SU-DHL-6 (cell line): ENCODE results near the gene PIK3C2G.

Source experiments
- H2AFZ ChIP-seq: fragments of 200-600 bp; sonication (generic); 2 replicates; pipeline ENCODE4 v1.6.1; 2014; ENCODE audit warnings: low read depth, mild to moderate bottlenecking, moderate library complexity, mixed read lengths, antibody characterized with exemption, low read length; ENCODE audit not compliant: severe bottlenecking
- H3F3A ChIP-seq: fragments of 200-600 bp; shearing (Covaris generic); 2 replicates; pipeline ENCODE4 v1.6.0; 2016; ENCODE audit warnings: antibody characterized with exemption, mild to moderate bottlenecking; ENCODE audit not compliant: insufficient read depth
- H3K27ac ChIP-seq: fragments of 200-600 bp; sonication (generic); 2 replicates; pipeline ENCODE4 v1.5.1; 2016; ENCODE audit warnings: low read depth, mild to moderate bottlenecking, low read length, moderate library complexity, mixed read lengths
- H3K27me3 ChIP-seq: fragments of 200-600 bp; sonication (generic), shearing (Covaris generic); 2 replicates; pipeline ENCODE4 v1.6.0; 2014; ENCODE audit warnings: mild to moderate bottlenecking, low read length
- H3K36me3 ChIP-seq: fragments of 200-600 bp; sonication (generic); 2 replicates; pipeline ENCODE4 v1.6.1; 2014; ENCODE audit warnings: mild to moderate bottlenecking, low read length, mixed read lengths
- H3K4me2 ChIP-seq: fragments of 300-600, 200-600 bp; shearing (Covaris generic), sonication (generic); 2 replicates; pipeline ENCODE4 v1.6.0; 2014; ENCODE audit warnings: low read length, low read depth, mild to moderate bottlenecking; ENCODE audit not compliant: poor library complexity, severe bottlenecking
- H3K4me3 ChIP-seq: fragments of 200-600 bp; sonication (generic); 2 replicates; pipeline ENCODE4 v1.5.1; 2014; ENCODE audit warnings: antibody characterized with exemption, low read length, mild to moderate bottlenecking, mixed read lengths; ENCODE audit not compliant: insufficient read depth, poor library complexity, severe bottlenecking
- H3K79me2 ChIP-seq: fragments of 200-600 bp; sonication (generic); 2 replicates; pipeline ENCODE4 v1.6.1; 2014; ENCODE audit warnings: mild to moderate bottlenecking, low read length, moderate library complexity; ENCODE audit not compliant: insufficient read depth
- H3K9ac ChIP-seq: fragments of 200-600 bp; sonication (generic); 2 replicates; pipeline ENCODE4 v1.7.0; 2014; ENCODE audit warnings: mild to moderate bottlenecking, low read length
- H3K9me2 ChIP-seq: fragments of 200-600 bp; sonication (generic); replicated peaks from 2 replicates; pipeline ENCODE4 v1.6.1; 2014; ENCODE audit warnings: low read length; ENCODE audit not compliant: insufficient read depth
- H3K9me3 ChIP-seq: fragments of 200-600 bp; sonication (generic); 2 replicates; pipeline ENCODE4 v1.6.1; 2014; ENCODE audit warnings: low read length, mixed read lengths; ENCODE audit not compliant: insufficient read depth
- H4K20me1 ChIP-seq: fragments of 200-600 bp; sonication (generic); 2 replicates; pipeline ENCODE4 v1.6.1; 2014; ENCODE audit warnings: low read depth, mild to moderate bottlenecking, antibody characterized with exemption, low read length, moderate library complexity, mixed read lengths
- CTCF ChIP-seq: fragments of 200-600 bp; sonication (generic); IDR thresholded peaks from one replicate; pipeline ENCODE4 v1.5.1; 2017; ENCODE audit warnings: antibody characterized with exemption, mild to moderate bottlenecking, low read length, moderate library complexity; ENCODE audit not compliant: insufficient read depth, poor library complexity, severe bottlenecking
- EZH2phosphoT487 ChIP-seq: fragments of 200-600 bp; sonication (generic), shearing (Covaris generic); conservative IDR thresholded peaks from 2 replicates; pipeline ENCODE4 v1.6.1; 2018; ENCODE audit warnings: mild to moderate bottlenecking, antibody characterized with exemption, low read length, moderate library complexity, mixed read lengths

The PIK3C2G gene

GRCh38 chr12:18646286-18646890, 385.1 kb downstream of the PIK3C2G start:
- no peak overlapping the region for H3K4me3 ChIP-seq
- H3F3A ChIP-seq, result no peaks in the 10 kb centered on the region
- H3K27ac ChIP-seq, result no peak overlapping the region
- H3K4me2 ChIP-seq, result no peak overlapping the region
- no peaks in the 10 kb centered on the region for H3K27me3 ChIP-seq
- TF ChIP-seq CTCF (no peak), EZH2phosphoT487 (no peak)
- H3K79me2 ChIP-seq, result no peaks in the 10 kb centered on the region
- H4K20me1 ChIP-seq, result no peaks in the 10 kb centered on the region
- H3K36me3 ChIP-seq, result no peaks in the 10 kb centered on the region
- H3K9me3 ChIP-seq, result no peaks in the 10 kb centered on the region
- no peak overlapping the region for H2AFZ ChIP-seq
- H3K9me2 ChIP-seq, result no peaks in the 10 kb centered on the region
- H3K9ac ChIP-seq, result no peak overlapping the region

DNA sequence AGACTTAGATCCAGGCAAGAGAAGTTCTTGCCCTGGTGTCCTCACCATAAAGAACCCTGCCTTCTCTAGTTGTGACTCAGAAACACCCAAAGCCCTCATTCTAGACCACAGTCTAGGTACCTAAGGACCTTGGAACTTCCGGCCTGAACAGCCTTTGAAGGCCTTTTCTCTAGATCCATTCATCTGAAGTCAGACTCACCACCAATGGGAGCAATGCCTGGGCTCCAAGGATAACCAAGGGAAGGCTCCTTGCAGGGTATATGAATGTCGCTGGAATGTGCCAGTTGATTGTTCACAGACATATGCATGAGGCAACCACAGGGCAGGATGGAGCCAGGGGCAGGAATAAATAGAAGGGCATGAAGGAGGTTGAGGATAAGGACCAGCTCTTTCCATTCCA, 390.2 kb downstream of the PIK3C2G start:
- no peaks in the 10 kb centered on the region for H3K9me3 ChIP-seq
- H3K27me3 ChIP-seq, result no peaks in the 10 kb centered on the region
- no peaks in the 10 kb centered on the region for H3K79me2 ChIP-seq
- H3K4me2 ChIP-seq, result no peak overlapping the region
- TF ChIP-seq CTCF, result no peak
- no peak for TF ChIP-seq EZH2phosphoT487
- H3K4me3 ChIP-seq, result no peak overlapping the region
- H3K36me3 ChIP-seq, result no peaks in the 10 kb centered on the region
- no peaks in the 10 kb centered on the region for H3F3A ChIP-seq
- no peaks in the 10 kb centered on the region for H4K20me1 ChIP-seq
- no peak overlapping the region for H3K9ac ChIP-seq
- no peak overlapping the region for H2AFZ ChIP-seq
- H3K27ac ChIP-seq, result no peak overlapping the region
- H3K9me2 ChIP-seq, result no peaks in the 10 kb centered on the region

DNA sequence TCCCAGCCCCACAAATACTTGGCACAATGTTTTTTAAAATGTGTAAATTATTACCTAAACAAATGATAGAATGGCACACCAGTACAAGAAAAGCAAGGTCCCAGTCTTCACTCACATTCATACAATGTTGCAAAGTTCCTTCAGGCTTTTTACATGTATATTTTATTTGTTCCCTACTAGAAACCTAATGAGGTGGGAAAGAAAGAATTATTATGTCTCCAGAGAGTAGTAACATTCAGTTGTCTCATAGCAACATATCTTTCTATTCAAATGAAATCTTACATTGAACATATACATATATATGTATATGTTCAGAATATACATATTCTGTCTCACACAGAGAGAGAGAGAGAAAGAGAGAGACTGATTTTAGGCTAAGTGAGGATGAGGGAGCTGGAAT, 391.3 kb downstream of the PIK3C2G start:
- no peaks in the 10 kb centered on the region for H3K36me3 ChIP-seq

More for the DNA sequence above, 391.3 kb downstream of the PIK3C2G start:
- no peak overlapping the region for H3K27ac ChIP-seq
- no peak overlapping the region for H2AFZ ChIP-seq
- no peaks in the 10 kb centered on the region for H3K79me2 ChIP-seq
- H3F3A ChIP-seq, result no peaks in the 10 kb centered on the region
- TF ChIP-seq CTCF, result no peak
- TF ChIP-seq EZH2phosphoT487, result no peak
- no peaks in the 10 kb centered on the region for H4K20me1 ChIP-seq
- no peaks in the 10 kb centered on the region for H3K9me2 ChIP-seq
- no peak overlapping the region for H3K9ac ChIP-seq
- no peaks in the 10 kb centered on the region for H3K27me3 ChIP-seq
- H3K4me2 ChIP-seq, result no peak overlapping the region
- no peak overlapping the region for H3K4me3 ChIP-seq
- H3K9me3 ChIP-seq, result no peaks in the 10 kb centered on the region
